Uterus (tissue), 4 donors: ENCODE results near the gene ATXN3L. TPM values are rescaled to one million over a fixed set of nuclear protein-coding genes. Genes with fewer than 3 reads are reported as not detected.

ENCODE experiments used
- DNase-seq, 2 donors: peaks; one replicate each; pipeline ENCODE4 v3.0.0-alpha.2; 2019 to 2020
- H3K27ac ChIP-seq, 2 donors: fragments of 200-600 bp; sonication (generic); 1 replicate in 1 of 2; 2 replicates in 1 of 2; pipeline ENCODE4 v1.5.1; 2016 to 2018
- H3K27me3 ChIP-seq, 2 donors: fragments of 200-600 bp; sonication (generic); one replicate each; pipeline ENCODE4 v1.5.1; 2018 to 2019; ENCODE audit warnings: control low read depth in 1 of 2
- H3K36me3 ChIP-seq, 2 donors: fragments of 200-600 bp; sonication (generic); one replicate each; pipeline ENCODE4 v1.5.1; 2019; ENCODE audit warnings: control low read depth in 1 of 2
- H3K4me1 ChIP-seq, 2 donors: fragments of 200-600 bp; sonication (generic); one replicate each; pipeline ENCODE4 v1.5.1; 2018 to 2019; ENCODE audit warnings: control low read depth in 1 of 2
- H3K4me3 ChIP-seq, 2 donors: fragments of 200-600 bp; sonication (generic); 1 replicate in 1 of 2; 2 replicates in 1 of 2; pipeline ENCODE4 v1.5.1; 2018 to 2019; ENCODE audit warnings: mild to moderate bottlenecking in 1 of 2
- H3K9me3 ChIP-seq, 2 donors: fragments of 200-600 bp; sonication (generic); one replicate each; pipeline ENCODE4 v1.5.1; 2019; ENCODE audit warnings: control low read depth in 1 of 2
- POLR2A ChIP-seq, 2 donors: fragments of 450-650 bp; IDR thresholded peaks; one replicate each; pipeline ENCODE4 v1.6.1; 2016; ENCODE audit warnings: antibody characterized with exemption in 2 of 2, mild to moderate bottlenecking in 1 of 2, moderate library complexity in 1 of 2
- intact Hi-C: fragments of 100-400 bp; cut with DNase I; formaldehyde crosslinking; loops from one replicate; pipeline ENCODE4 v1.15.1; 2023; ENCODE audit warnings: low total_unique reads
- total RNA-seq, 4 donors: library from RNA; depleted of rRNA in 3 of 4; stranded (reverse); fragments of >200 nt in 3 of 4; gene quantifications; one replicate each; pipeline versions ENCODE4 v1.1.0 to v1.2.4, GENCODE V29; 2014 to 2023
- TF ChIP-seq, protein P1 (sequence below), 4 experiments: fragments of 200-600 bp in 2 of 4; fragments of 450-650 bp in 2 of 4; sonication (generic) in 2 of 4; IDR thresholded peaks; one replicate each; pipeline ENCODE4 v1.5.1; 2016 to 2019; ENCODE audit warnings: antibody characterized with exemption in 4 of 4, mild to moderate bottlenecking in 2 of 4, moderate library complexity in 1 of 4
- donor health status: DM: yes; HTN: yes; CAD: no.

ATXN3L gene
- total RNA-seq, result not detected

DNA sequence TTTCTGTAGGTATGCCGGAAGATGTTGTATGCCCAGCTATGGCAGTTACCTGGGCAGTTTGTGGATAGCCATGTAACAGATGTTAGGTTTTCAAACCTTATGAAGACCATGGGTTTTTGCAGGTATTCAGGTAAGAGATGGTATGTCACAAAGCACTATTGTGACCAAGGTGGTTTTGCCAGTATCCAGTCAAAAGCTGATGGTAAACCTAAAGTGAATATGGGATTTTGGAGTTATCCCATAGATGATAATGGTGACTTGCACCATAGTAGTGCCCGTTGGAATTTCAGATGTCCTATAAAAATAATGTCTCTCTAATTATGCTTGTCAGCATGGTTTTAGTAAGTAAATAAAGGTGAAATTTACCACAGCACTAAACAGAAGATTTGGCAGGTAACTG lies at the start of gene ATXN3L:
TSS of gene ATXN3L (minus strand) at position 101 of the 400 bp plus-strand sequence. CDS start 119 bp downstream, outside the sequence.
- Histone ChIP-seq H3K36me3 (no peaks in the 10 kb centered on the region), H3K27ac (no peak within 1 kb of the TSS), H3K27me3 (no peaks in the 10 kb centered on the region), H3K9me3 (no peaks in the 10 kb centered on the region), H3K4me1 (no peaks in the 10 kb centered on the region), H3K4me3 (no peak within 1 kb of the TSS)
- intact Hi-C loops, result no loop called here
- TF ChIP-seq, protein P1, sequence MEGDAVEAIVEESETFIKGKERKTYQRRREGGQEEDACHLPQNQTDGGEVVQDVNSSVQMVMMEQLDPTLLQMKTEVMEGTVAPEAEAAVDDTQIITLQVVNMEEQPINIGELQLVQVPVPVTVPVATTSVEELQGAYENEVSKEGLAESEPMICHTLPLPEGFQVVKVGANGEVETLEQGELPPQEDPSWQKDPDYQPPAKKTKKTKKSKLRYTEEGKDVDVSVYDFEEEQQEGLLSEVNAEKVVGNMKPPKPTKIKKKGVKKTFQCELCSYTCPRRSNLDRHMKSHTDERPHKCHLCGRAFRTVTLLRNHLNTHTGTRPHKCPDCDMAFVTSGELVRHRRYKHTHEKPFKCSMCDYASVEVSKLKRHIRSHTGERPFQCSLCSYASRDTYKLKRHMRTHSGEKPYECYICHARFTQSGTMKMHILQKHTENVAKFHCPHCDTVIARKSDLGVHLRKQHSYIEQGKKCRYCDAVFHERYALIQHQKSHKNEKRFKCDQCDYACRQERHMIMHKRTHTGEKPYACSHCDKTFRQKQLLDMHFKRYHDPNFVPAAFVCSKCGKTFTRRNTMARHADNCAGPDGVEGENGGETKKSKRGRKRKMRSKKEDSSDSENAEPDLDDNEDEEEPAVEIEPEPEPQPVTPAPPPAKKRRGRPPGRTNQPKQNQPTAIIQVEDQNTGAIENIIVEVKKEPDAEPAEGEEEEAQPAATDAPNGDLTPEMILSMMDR (IDR thresholded peaks at IDR 0.05), result no peak
- TF ChIP-seq POLR2A (IDR thresholded peaks at IDR 0.05), result no peak
- no peak for DNase-seq

DNA sequence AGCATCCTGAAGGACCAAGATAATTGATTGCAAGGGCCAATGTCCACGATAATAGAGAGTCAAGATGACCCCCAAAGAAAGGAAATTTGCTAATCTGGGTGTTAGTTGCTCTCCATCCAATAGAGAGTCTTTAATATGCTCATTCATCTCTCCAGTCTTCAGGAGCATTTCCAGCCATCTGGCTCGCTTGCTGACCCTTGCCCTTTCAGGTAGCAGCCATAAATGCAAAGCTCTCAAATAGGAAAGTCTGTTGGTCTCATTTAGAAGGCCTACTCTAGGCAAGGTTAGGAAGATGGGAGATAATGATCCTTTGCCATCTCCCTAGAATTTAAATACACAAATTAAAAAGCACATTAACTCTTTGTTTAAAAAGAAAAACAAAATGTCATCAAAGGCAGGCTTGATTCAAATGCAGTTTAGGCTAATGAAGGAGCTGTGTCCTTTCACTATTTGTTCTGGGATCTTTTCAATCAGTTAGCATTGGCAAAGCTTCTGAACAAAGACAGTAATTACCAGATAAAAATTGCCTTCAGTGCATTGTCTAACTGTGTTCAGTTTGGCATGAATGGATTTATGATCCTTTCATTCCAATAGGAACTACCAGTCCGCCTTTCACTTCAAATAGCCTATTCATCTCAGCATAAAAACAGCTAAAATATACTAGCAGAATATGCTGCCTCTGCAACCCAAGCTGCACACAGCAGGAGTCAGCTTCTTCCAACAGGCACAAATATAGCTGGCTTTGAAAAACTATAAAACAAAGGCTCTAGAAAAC lies 49.6 kb upstream of the ATXN3L start:
- intact Hi-C loops, result no loop called here
- no peak for TF ChIP-seq POLR2A (IDR thresholded peaks at IDR 0.05)
- TF ChIP-seq, protein P1 (IDR thresholded peaks at IDR 0.05), result no peak
- no peak overlapping the region for H3K27ac ChIP-seq
- H3K4me3 ChIP-seq, result no peak overlapping the region
- no peaks in the 10 kb centered on the region for H3K4me1 ChIP-seq
- no peaks in the 10 kb centered on the region for H3K27me3 ChIP-seq
- DNase-seq, result no peak
- no peaks in the 10 kb centered on the region for H3K9me3 ChIP-seq
- no peaks in the 10 kb centered on the region for H3K36me3 ChIP-seq

DNA sequence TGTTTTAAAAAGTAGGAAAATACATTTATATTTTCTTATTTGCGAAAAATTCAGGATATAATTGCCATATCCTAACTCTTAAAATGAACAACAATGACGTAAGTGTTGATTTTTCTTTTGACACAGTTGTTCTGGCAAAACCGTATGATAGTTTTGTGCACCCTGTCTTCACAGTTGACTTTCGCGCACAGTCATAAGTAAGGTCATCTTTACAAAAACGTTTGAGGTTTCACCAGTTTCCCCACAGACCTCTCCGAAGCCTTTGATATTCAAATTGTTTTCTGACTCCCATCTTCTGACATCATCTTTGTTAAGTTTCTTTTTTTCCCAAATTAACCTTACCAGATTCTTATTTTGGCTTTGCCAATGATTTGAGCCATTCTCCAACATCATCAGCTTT lies 48.1 kb upstream of the ATXN3L start:
- Histone ChIP-seq H3K36me3 (no peaks in the 10 kb centered on the region), H3K27me3 (no peaks in the 10 kb centered on the region), H3K4me1 (no peaks in the 10 kb centered on the region), H3K27ac (no peak overlapping the region), H3K9me3 (no peaks in the 10 kb centered on the region), H3K4me3 (no peak overlapping the region)
- TF ChIP-seq, protein P1 (IDR thresholded peaks at IDR 0.05), result no peak
- TF ChIP-seq POLR2A (IDR thresholded peaks at IDR 0.05), result no peak
- no peak for DNase-seq
- intact Hi-C loops, result no loop called here

DNA sequence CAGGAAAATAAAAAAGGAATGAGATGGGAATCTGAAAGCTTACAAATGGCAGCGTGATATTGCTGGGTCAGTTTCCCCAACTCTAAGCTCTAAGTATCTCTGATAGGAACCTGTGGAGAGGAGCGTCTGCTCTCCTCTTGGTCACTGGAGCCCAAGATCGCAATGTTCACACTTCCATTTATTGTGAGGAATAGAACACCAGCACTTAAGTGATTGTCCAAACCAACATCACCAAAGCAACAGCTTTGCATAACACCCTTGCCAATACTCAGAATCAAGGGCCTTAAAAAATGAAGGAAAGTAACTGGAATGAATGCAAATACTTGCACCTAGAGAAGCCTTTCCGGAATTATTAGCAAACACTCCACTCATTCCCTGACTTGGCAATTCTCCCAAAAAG lies 46.8 kb upstream of the ATXN3L start:
- no peaks in the 10 kb centered on the region for H3K36me3 ChIP-seq
- H3K9me3 ChIP-seq, result no peaks in the 10 kb centered on the region
- no peak for TF ChIP-seq POLR2A (IDR thresholded peaks at IDR 0.05)
- TF ChIP-seq, protein P1 (IDR thresholded peaks at IDR 0.05), result no peak
- H3K4me1 ChIP-seq, result no peaks in the 10 kb centered on the region
- no peak overlapping the region for H3K4me3 ChIP-seq
- no peaks in the 10 kb centered on the region for H3K27me3 ChIP-seq
- H3K27ac ChIP-seq, result no peak overlapping the region
- intact Hi-C loops, result no loop called here
- DNase-seq, result no peak

DNA sequence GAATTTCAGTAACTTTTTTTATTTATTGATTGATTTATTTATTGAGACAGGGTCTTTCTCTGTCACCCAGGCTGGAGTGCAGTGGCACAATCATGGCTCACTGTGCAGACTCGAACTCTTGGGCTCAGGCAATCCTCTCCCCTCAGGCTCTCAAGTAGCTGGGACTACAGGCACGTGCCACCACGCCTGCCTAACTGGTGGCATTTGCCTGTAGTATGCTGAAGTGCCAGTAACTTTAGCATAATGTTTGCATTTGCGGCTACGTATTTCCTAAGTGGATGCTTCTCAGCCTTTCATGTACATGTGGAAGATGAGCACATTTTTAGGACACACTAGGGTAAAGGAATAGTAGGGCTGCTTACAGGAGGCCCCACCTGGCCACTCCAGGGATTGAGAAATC lies 45.3 kb upstream of the ATXN3L start:
- no peaks in the 10 kb centered on the region for H3K9me3 ChIP-seq
- H3K36me3 ChIP-seq, result no peaks in the 10 kb centered on the region
- intact Hi-C loops, result no loop called here
- no peaks in the 10 kb centered on the region for H3K4me1 ChIP-seq
- no peaks in the 10 kb centered on the region for H3K27me3 ChIP-seq
- no peak for DNase-seq
- TF ChIP-seq POLR2A (IDR thresholded peaks at IDR 0.05), result no peak
- TF ChIP-seq, protein P1 (IDR thresholded peaks at IDR 0.05), result no peak
- no peak overlapping the region for H3K27ac ChIP-seq
- no peak overlapping the region for H3K4me3 ChIP-seq
